Colonic mucosa (tissue), 4 donors: Measurements from ENCODE around the gene CDC42EP4. TPM values are rescaled to one million over a fixed set of nuclear protein-coding genes. Genes with fewer than 3 reads are reported as not detected.

ENCODE experiments used
- DNase-seq: peaks from one replicate; pipeline ENCODE4 v3.0.0-alpha.2; 2020
- H3K27ac ChIP-seq: fragments of 200-600 bp; one replicate; pipeline ENCODE4 v1.8.0; 2021
- H3K27me3 ChIP-seq: fragments of 200-600 bp; one replicate; pipeline ENCODE4 v1.8.0; 2021
- H3K36me3 ChIP-seq: fragments of 200-600 bp; one replicate; pipeline ENCODE4 v1.8.0; 2021
- H3K4me1 ChIP-seq: fragments of 200-600 bp; one replicate; pipeline ENCODE4 v1.8.0; 2021; ENCODE audit warnings: mild to moderate bottlenecking
- H3K4me3 ChIP-seq: fragments of 200-600 bp; one replicate; pipeline ENCODE4 v1.8.0; 2021
- H3K9ac ChIP-seq, 2 donors: one replicate each; pipeline ENCODE4 v1.7.0; 2013; ENCODE audit warnings: control low read depth in 2 of 2, low read depth in 2 of 2, low read length in 2 of 2
- H3K9me3 ChIP-seq: fragments of 200-600 bp; one replicate; pipeline ENCODE4 v1.8.0; 2021
- intact Hi-C: fragments of 100-400 bp; cut with DNase I; formaldehyde crosslinking; loops from one replicate; pipeline ENCODE4 v1.14.1; 2022
- total RNA-seq, 2 donors: library from RNA; stranded (reverse); fragmentation: NEBNext Ultra II Directional in 1 of 2; extraction: Animal tissue kit (Norgen Biotek cat#: 25700) in 1 of 2; gene quantifications; one replicate each; pipeline ENCODE4 v1.2.1, GENCODE V29; 2021
- TF ChIP-seq, protein P1 (sequence below): fragments of 200-600 bp; IDR thresholded peaks from one replicate; pipeline ENCODE4 v1.8.0; 2022; ENCODE audit warnings: antibody characterized with exemption, mild to moderate bottlenecking
- donor health status: healthy.
- donor health status: DM: no; HTN: no; CAD: no.
- donor health status: DM: no; HTN: no; CAD: no.

CDC42EP4 gene
- total RNA-seq, 2 donors from 2014 or later: 52.8 to 65.3 TPM

GRCh38 chr17:73278465-73279453 is 33.0 kb downstream of the CDC42EP4 start:
- peak overlapping the region in 1 of 2 donors; percentile 1 for H3K9ac ChIP-seq
- no peaks in the 10 kb centered on the region for H3K9me3 ChIP-seq
- DNase-seq: peak; percentile 82

DNA sequence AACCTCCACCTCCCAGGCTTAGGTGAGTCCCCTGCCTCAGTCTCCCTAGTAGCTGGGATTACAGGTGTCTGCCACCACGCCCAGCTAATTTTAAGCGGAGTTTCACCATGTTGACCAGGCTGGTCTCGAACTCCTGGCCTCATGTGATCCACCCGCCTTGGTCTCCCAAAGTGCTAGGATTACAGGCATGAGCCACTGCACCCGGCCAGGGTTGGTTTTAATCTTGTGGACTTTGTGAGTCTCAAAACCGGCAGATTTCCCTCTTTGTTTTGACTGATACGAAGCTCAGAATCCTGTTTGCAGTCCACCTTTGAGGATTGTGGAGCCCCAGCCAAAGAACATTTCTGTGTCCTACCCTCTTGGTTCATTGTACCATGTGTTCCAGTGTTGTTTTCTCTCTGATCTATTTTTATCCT is 33.7 kb downstream of the CDC42EP4 start:
- Histone ChIP-seq H3K27ac (peak overlapping the region; percentile 47), H3K27me3 (no peaks in the 10 kb centered on the region), H3K36me3 (no peaks in the 10 kb centered on the region), H3K9ac (no peak overlapping the region), H3K4me1 (peaks cover 22% of the 10 kb centered on the region), H3K9me3 (no peaks in the 10 kb centered on the region), H3K4me3 (no peak overlapping the region)
- intact Hi-C loops: no loop called here
- no peak for DNase-seq
- TF ChIP-seq, protein P1, sequence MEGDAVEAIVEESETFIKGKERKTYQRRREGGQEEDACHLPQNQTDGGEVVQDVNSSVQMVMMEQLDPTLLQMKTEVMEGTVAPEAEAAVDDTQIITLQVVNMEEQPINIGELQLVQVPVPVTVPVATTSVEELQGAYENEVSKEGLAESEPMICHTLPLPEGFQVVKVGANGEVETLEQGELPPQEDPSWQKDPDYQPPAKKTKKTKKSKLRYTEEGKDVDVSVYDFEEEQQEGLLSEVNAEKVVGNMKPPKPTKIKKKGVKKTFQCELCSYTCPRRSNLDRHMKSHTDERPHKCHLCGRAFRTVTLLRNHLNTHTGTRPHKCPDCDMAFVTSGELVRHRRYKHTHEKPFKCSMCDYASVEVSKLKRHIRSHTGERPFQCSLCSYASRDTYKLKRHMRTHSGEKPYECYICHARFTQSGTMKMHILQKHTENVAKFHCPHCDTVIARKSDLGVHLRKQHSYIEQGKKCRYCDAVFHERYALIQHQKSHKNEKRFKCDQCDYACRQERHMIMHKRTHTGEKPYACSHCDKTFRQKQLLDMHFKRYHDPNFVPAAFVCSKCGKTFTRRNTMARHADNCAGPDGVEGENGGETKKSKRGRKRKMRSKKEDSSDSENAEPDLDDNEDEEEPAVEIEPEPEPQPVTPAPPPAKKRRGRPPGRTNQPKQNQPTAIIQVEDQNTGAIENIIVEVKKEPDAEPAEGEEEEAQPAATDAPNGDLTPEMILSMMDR: no peak

More at GRCh38 chr17:73278465-73279453, 33.0 kb downstream of the CDC42EP4 start:
- no peaks in the 10 kb centered on the region for H3K27me3 ChIP-seq
- no peaks in the 10 kb centered on the region for H3K36me3 ChIP-seq
- intact Hi-C loops: no loop called here
- peak overlapping the region; percentile 47 for H3K27ac ChIP-seq
- TF ChIP-seq, protein P1: no peak
- H3K4me3 ChIP-seq: no peak overlapping the region
- peaks cover 22% of the 10 kb centered on the region for H3K4me1 ChIP-seq

GRCh38 chr17:73274490-73274889 is 37.3 kb downstream of the CDC42EP4 start:
- Histone ChIP-seq H3K36me3 (no peaks in the 10 kb centered on the region), H3K4me3 (no peak overlapping the region), H3K9me3 (no peaks in the 10 kb centered on the region), H3K9ac (no peak overlapping the region), H3K27ac (no peak overlapping the region), H3K27me3 (no peaks in the 10 kb centered on the region), H3K4me1 (peaks cover 18% of the 10 kb centered on the region)
- no peak for DNase-seq
- intact Hi-C loops: no loop called here
- TF ChIP-seq, protein P1: no peak

- DNase-seq: no peak
- peaks cover 2% of the 10 kb centered on the region for H3K4me1 ChIP-seq
- H3K4me3 ChIP-seq: no peak overlapping the region
- H3K9me3 ChIP-seq: no peaks in the 10 kb centered on the region
- intact Hi-C loops: no loop called here
- no peak overlapping the region for H3K9ac ChIP-seq
- no peaks in the 10 kb centered on the region for H3K36me3 ChIP-seq
- no peaks in the 10 kb centered on the region for H3K27me3 ChIP-seq
- no peak overlapping the region for H3K27ac ChIP-seq
- TF ChIP-seq, protein P1: no peak
These were observed 38.9 kb downstream of the CDC42EP4 start for GRCh38 chr17:73272906-73273218.

DNA sequence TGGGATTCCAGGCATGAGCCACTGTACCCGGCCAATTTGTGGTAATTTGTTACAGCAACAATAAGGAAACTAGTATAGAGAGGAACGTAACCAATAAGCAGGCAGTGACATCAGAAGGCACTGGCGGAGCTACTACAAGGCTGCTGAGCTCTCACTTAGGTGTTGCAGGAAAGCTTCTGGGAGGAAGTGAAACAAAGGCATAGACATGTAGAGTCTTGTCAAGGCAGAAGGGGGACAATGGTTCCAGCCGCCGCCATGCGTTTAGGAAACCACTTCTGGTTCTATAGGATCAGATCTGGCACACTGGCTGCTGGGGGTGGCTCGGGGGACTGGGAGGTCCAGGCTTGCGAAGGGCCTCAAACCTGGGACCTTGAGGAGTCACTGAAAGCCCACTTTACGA is 40.7 kb downstream of the CDC42EP4 start:
- no peak overlapping the region for H3K27ac ChIP-seq
- H3K27me3 ChIP-seq: no peaks in the 10 kb centered on the region
- H3K4me1 ChIP-seq: no peaks in the 10 kb centered on the region
- no peak overlapping the region for H3K4me3 ChIP-seq
- no peaks in the 10 kb centered on the region for H3K36me3 ChIP-seq
- TF ChIP-seq, protein P1: no peak
- intact Hi-C loops: no loop called here
- no peaks in the 10 kb centered on the region for H3K9me3 ChIP-seq
- H3K9ac ChIP-seq: no peak overlapping the region
- DNase-seq: no peak
